SHP77 (cell line): ENCODE data around the gene GALNTL6.
"Not testable (repeated sequence)": the region's sequence is repeated elsewhere in the genome, so short reads cannot be mapped to it uniquely, and the experiment has no call there.

Experiments
- DNase-seq, 2 experiments: peaks; one replicate each; lab custom pipeline; 2025; lab: John Stamatoyannopoulos, UW

The GALNTL6 gene

GRCh38 chr4:173018446-173018845, 1205.2 kb downstream of the GALNTL6 start:
- DNase-seq: no peak

- DNase-seq: no peak
These were observed 1206.5 kb downstream of the GALNTL6 start for GRCh38 chr4:173019664-173020063.

GRCh38 chr4:173021746-173022573, 1208.8 kb downstream of the GALNTL6 start:
- not testable (repeated sequence) for DNase-seq

- no peak for DNase-seq
These were observed 1211.0 kb downstream of the GALNTL6 start for GRCh38 chr4:173024203-173024602.

- peak; percentile 31 to 63 for DNase-seq
These were observed 1211.9 kb downstream of the GALNTL6 start for GRCh38 chr4:173025131-173025530.

- no peak for DNase-seq
These were observed 1224.0 kb downstream of the GALNTL6 start for GRCh38 chr4:173037242-173037641.

- no peak for DNase-seq
These were observed 1225.1 kb downstream of the GALNTL6 start for GRCh38 chr4:173038192-173038896.

- no peak for DNase-seq
These were observed 1226.7 kb downstream of the GALNTL6 start for GRCh38 chr4:173039617-173040577.

GRCh38 chr4:173041482-173041881, 1228.3 kb downstream of the GALNTL6 start:
- DNase-seq: no peak

GRCh38 chr4:173042139-173042538, 1228.9 kb downstream of the GALNTL6 start:
- DNase-seq: not testable (repeated sequence)

GRCh38 chr4:173044340-173044739, 1231.1 kb downstream of the GALNTL6 start:
- no peak for DNase-seq

- no peak for DNase-seq
These were observed 1232.4 kb downstream of the GALNTL6 start for GRCh38 chr4:173045571-173045970.

GRCh38 chr4:173046144-173046543, 1232.9 kb downstream of the GALNTL6 start:
- no peak for DNase-seq

- DNase-seq: peak; percentile 68 to 83
These were observed 1233.6 kb downstream of the GALNTL6 start for GRCh38 chr4:173046818-173047217.

- DNase-seq: no peak
These were observed 1238.0 kb downstream of the GALNTL6 start for GRCh38 chr4:173051232-173051631.

GRCh38 chr4:173051716-173052115, 1238.5 kb downstream of the GALNTL6 start:
- DNase-seq: no peak

- no peak for DNase-seq
These were observed 1239.2 kb downstream of the GALNTL6 start for GRCh38 chr4:173052439-173052838.

- DNase-seq: no peak
These were observed 1243.1 kb downstream of the GALNTL6 start for GRCh38 chr4:173056271-173056670.

- DNase-seq: peak in 1 of 2 experiments; percentile 24
These were observed 1243.5 kb downstream of the GALNTL6 start for GRCh38 chr4:173056710-173057109.

GRCh38 chr4:173057442-173057841, 1244.2 kb downstream of the GALNTL6 start:
- DNase-seq: no peak

GRCh38 chr4:173057901-173058300, 1244.7 kb downstream of the GALNTL6 start:
- no peak for DNase-seq

GRCh38 chr4:173061160-173061559, 1248.0 kb downstream of the GALNTL6 start:
- DNase-seq: no peak
